ENCODE data around the gene PTPRM. TPM values are rescaled to one million over a fixed set of nuclear protein-coding genes. Genes with fewer than 3 reads are reported as not detected.

PTPRM gene
- total and polyA plus RNA-seq, 2 experiments from 2014 or later, result 1.6 to 5.3 TPM

- TF ChIP-seq REST (IDR thresholded peaks at IDR 0.05; ENCODE audit: unreplicated experiment) (no peak), EZH2phosphoT487 (IDR thresholded peaks at IDR 0.05; ENCODE audit: unreplicated experiment) (no peak), ETS1 (IDR thresholded peaks at IDR 0.05) (no peak)
Measured at GRCh38 chr18:7846335-7846734, 279.2 kb downstream of the PTPRM start (continued).

DNA sequence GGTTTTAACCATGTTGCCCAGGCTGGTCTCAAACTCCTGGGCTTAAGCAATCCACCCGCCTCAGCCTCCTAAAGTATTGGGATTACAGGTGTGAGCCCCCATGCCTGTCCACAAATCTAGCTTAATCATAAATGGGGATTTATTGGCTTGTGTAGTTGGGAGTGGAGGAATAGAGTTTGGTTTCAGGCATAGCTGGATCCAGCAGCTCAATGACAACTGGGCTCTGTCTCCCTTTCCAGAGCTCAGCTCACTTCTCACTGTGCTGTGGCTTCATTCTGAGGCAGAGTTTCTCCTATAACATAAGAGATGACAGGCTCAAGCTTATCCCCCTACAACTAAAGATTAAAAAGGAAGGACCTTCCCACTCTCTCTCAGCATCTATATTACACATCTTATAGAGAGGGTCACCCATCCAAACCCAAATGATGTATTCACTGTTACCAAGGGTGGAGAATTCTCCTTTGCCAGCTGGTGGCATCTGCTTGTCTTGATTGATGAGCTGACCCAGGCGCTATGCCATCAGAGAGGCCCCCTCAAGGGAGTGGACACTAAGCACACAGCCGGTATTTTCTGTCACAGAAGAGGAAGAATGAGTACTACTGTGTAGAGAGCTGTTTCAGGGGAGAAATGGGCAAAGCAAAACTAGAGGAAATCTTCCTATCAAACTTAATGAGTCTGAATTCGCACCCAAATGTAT, 280.4 kb downstream of the PTPRM start:
- no peak overlapping the region for H3K4me3 Mint-ChIP-seq
- TF ChIP-seq REST (IDR thresholded peaks at IDR 0.05; ENCODE audit: unreplicated experiment) (no peak), ETS1 (IDR thresholded peaks at IDR 0.05) (no peak), JUNB (IDR thresholded peaks at IDR 0.05; ENCODE audit: unreplicated experiment) (no peak), EZH2 (IDR thresholded peaks at IDR 0.05; ENCODE audit: low read depth, unreplicated experiment) (no peak), CREB1 (CRISPR knock-in tag; IDR thresholded peaks at IDR 0.05; ENCODE audit: low read depth) (no peak), ZNF331 (CRISPR knock-in tag; IDR thresholded peaks at IDR 0.05; ENCODE audit: low read depth) (no peak), POLR2AphosphoS5 (IDR thresholded peaks at IDR 0.05; ENCODE audit: low read depth) (no peak), EZH2phosphoT487 (IDR thresholded peaks at IDR 0.05; ENCODE audit: unreplicated experiment) (no peak)

More for the DNA sequence above, 280.4 kb downstream of the PTPRM start:
- H3K4me1 Mint-ChIP-seq, result peaks cover 6% of the 10 kb centered on the region; the same call in 2 of the 3 replicates
- no peaks in the 10 kb centered on the region for H3F3A ChIP-seq (replicated peaks; ENCODE audit: low read depth)
- H4K20me1 ChIP-seq (replicated peaks; ENCODE audit: insufficient read depth), result no peaks in the 10 kb centered on the region
- H3K36me3 Mint-ChIP-seq (ENCODE audit: low read depth), result peaks cover 15% of the 10 kb centered on the region; the same call in 2 of the 3 replicates
- peaks cover 35% of the 10 kb centered on the region for H3K9me3 Mint-ChIP-seq
- DNase-seq (ENCODE audit: low spot score) (no peak), ATAC-seq (no peak)
- no peaks in the 10 kb centered on the region for H3K4me1 ChIP-seq (ENCODE audit: insufficient read depth)
- H3K27ac ChIP-seq (ENCODE audit: low read depth), result no peak overlapping the region
- no peaks in the 10 kb centered on the region; the same call in 1 of the 2 replicates for H3K9me2 ChIP-seq (ENCODE audit: insufficient read depth)
- H3K27me3 Mint-ChIP-seq (ENCODE audit: insufficient read depth, low read depth, poor library complexity), result peaks cover 2% of the 10 kb centered on the region
- H3K4me3 ChIP-seq, result no peak overlapping the region
- no peaks in the 10 kb centered on the region for H3K79me2 ChIP-seq (replicated peaks; ENCODE audit: insufficient read depth)
- H3K4me2 ChIP-seq, result no peak overlapping the region
- no peaks in the 10 kb centered on the region for H3K27me3 ChIP-seq (ENCODE audit: insufficient read depth)
- H3K27ac Mint-ChIP-seq, result no peak overlapping the region
- no peak overlapping the region for H2AFZ ChIP-seq
- peaks cover 8% of the 10 kb centered on the region; the same call in 1 of the 2 replicates for H3K36me3 ChIP-seq (ENCODE audit: insufficient read depth)
